Activated naive CD4-positive, alpha-beta T cell treated with anti-CD3 and anti-CD28 coated beads for 36 hours (primary cell): ENCODE measurements around the gene ZNF362. TPM values are rescaled to one million over a fixed set of nuclear protein-coding genes. Genes with fewer than 3 reads are reported as not detected.

ENCODE experiments used
- CTCF ChIA-PET: fragments of 350-600 bp; sonication (Branson Sonifier 250); formaldehyde crosslinking; loops from one replicate; lab custom pipeline; 2021; ENCODE audit warnings: antibody characterized with exemption; lab: Charles Lee
- DNase-seq: peaks from one replicate; pipeline ENCODE4 v3.0.0-alpha.2; 2020
- H3K27ac Mint-ChIP-seq: one replicate; pipeline ENCODE4 v1.8.0; 2021; ENCODE audit warnings: mild to moderate bottlenecking, mixed read lengths
- H3K27me3 Mint-ChIP-seq: one replicate; pipeline ENCODE4 v1.8.0; 2021; ENCODE audit warnings: low read depth, mixed read lengths
- H3K36me3 Mint-ChIP-seq: one replicate; pipeline ENCODE4 v1.8.0; 2021; ENCODE audit warnings: low read depth, mixed read lengths
- H3K4me1 Mint-ChIP-seq: one replicate; pipeline ENCODE4 v1.8.0; 2021; ENCODE audit warnings: low read depth, mixed read lengths
- H3K4me3 Mint-ChIP-seq: one replicate; pipeline ENCODE4 v1.8.0; 2021; ENCODE audit warnings: mild to moderate bottlenecking, moderate library complexity, mixed read lengths
- H3K9me3 Mint-ChIP-seq: one replicate; pipeline ENCODE4 v1.8.0; 2021; ENCODE audit warnings: mixed read lengths
- intact Hi-C: fragments of 100-400 bp; cut with micrococcal nuclease; formaldehyde crosslinking; loops from one replicate; pipeline ENCODE4 v1.15.1; 2023
- total RNA-seq, 2 experiments: library from RNA; stranded (reverse); gene quantifications; one replicate each; pipeline ENCODE4 v1.2.3, GENCODE V29; 2021

Gene ZNF362
- total RNA-seq, 2 experiments from 2014 or later = 8.1 to 8.8 TPM

GRCh38 chr1:33260439-33260838 lies 4.1 kb downstream of the ZNF362 start:
- Mint-ChIP-seq H3K27ac (no peak overlapping the region), H3K9me3 (no peaks in the 10 kb centered on the region)

GRCh38 chr1:33261344-33261743 lies 5.1 kb downstream of the ZNF362 start:
- intact Hi-C loops = no loop called here
- no peaks in the 10 kb centered on the region for H3K9me3 Mint-ChIP-seq
- H3K27me3 Mint-ChIP-seq = no peaks in the 10 kb centered on the region
- CTCF ChIA-PET = no interaction called here
- peaks cover 38% of the 10 kb centered on the region for H3K4me1 Mint-ChIP-seq
- H3K4me3 Mint-ChIP-seq = no peak overlapping the region
- no peak for DNase-seq
- no peak overlapping the region for H3K27ac Mint-ChIP-seq
- peaks cover 1% of the 10 kb centered on the region for H3K36me3 Mint-ChIP-seq

More at GRCh38 chr1:33260439-33260838, 4.1 kb downstream of the ZNF362 start:
- H3K27me3 Mint-ChIP-seq = no peaks in the 10 kb centered on the region
- DNase-seq = no peak
- no peak overlapping the region for H3K4me3 Mint-ChIP-seq
- CTCF ChIA-PET = no interaction called here
- intact Hi-C loops = no loop called here
- peaks cover 38% of the 10 kb centered on the region for H3K4me1 Mint-ChIP-seq
- peaks cover 1% of the 10 kb centered on the region for H3K36me3 Mint-ChIP-seq

GRCh38 chr1:33263890-33264504 lies 7.7 kb downstream of the ZNF362 start:
- CTCF ChIA-PET = no interaction called here
- Mint-ChIP-seq H3K36me3 (no peaks in the 10 kb centered on the region), H3K4me3 (no peak overlapping the region), H3K27me3 (no peaks in the 10 kb centered on the region), H3K9me3 (no peaks in the 10 kb centered on the region), H3K4me1 (peaks cover 26% of the 10 kb centered on the region), H3K27ac (no peak overlapping the region)
- DNase-seq = no peak
- intact Hi-C loops = no loop called here

- CTCF ChIA-PET = no interaction called here
- intact Hi-C loops = no loop called here
- H3K9me3 Mint-ChIP-seq = no peaks in the 10 kb centered on the region
- H3K27me3 Mint-ChIP-seq = no peaks in the 10 kb centered on the region
- peaks cover 13% of the 10 kb centered on the region for H3K4me1 Mint-ChIP-seq
- no peak for DNase-seq
- H3K4me3 Mint-ChIP-seq = no peak overlapping the region
- no peaks in the 10 kb centered on the region for H3K36me3 Mint-ChIP-seq
- no peak overlapping the region for H3K27ac Mint-ChIP-seq
Observed at GRCh38 chr1:33265780-33266605, 9.7 kb downstream of the ZNF362 start.

- no peaks in the 10 kb centered on the region for H3K9me3 Mint-ChIP-seq
- intact Hi-C loops = no loop called here
- H3K36me3 Mint-ChIP-seq = no peaks in the 10 kb centered on the region
- H3K4me3 Mint-ChIP-seq = no peak overlapping the region
- H3K27ac Mint-ChIP-seq = no peak overlapping the region
- no peaks in the 10 kb centered on the region for H3K27me3 Mint-ChIP-seq
- CTCF ChIA-PET = no interaction called here
- DNase-seq = no peak
- peaks cover 11% of the 10 kb centered on the region for H3K4me1 Mint-ChIP-seq
Observed at GRCh38 chr1:33266766-33267165, 10.5 kb downstream of the ZNF362 start.

GRCh38 chr1:33267468-33268205 lies 11.3 kb downstream of the ZNF362 start:
- CTCF ChIA-PET = interaction anchor here (1.2 kb wide), 1 partner anchor 28 kb away, joined by 4 read pairs; no protein-coding TSS in a partner anchor
- no peaks in the 10 kb centered on the region for H3K27me3 Mint-ChIP-seq
- H3K27ac Mint-ChIP-seq = no peak overlapping the region
- H3K9me3 Mint-ChIP-seq = no peaks in the 10 kb centered on the region
- no peaks in the 10 kb centered on the region for H3K36me3 Mint-ChIP-seq
- no peak for DNase-seq
- no peak overlapping the region for H3K4me3 Mint-ChIP-seq
- intact Hi-C loops = no loop called here
- H3K4me1 Mint-ChIP-seq = peaks cover 16% of the 10 kb centered on the region

- CTCF ChIA-PET = interaction anchor here (1.2 kb wide), 1 partner anchor 27 kb away, joined by 4 read pairs; no protein-coding TSS in a partner anchor
- Mint-ChIP-seq H3K4me3 (no peak overlapping the region), H3K36me3 (no peaks in the 10 kb centered on the region), H3K27me3 (no peaks in the 10 kb centered on the region), H3K9me3 (no peaks in the 10 kb centered on the region), H3K27ac (peak overlapping the region; percentile 21), H3K4me1 (peaks cover 22% of the 10 kb centered on the region)
- intact Hi-C loops = no loop called here
- no peak for DNase-seq
Observed at GRCh38 chr1:33268457-33268856, 12.2 kb downstream of the ZNF362 start.

- peaks cover 24% of the 10 kb centered on the region for H3K4me1 Mint-ChIP-seq
- no peaks in the 10 kb centered on the region for H3K36me3 Mint-ChIP-seq
- CTCF ChIA-PET = interaction anchor here (0.6 kb wide), 1 partner anchor 215 kb away, joined by 3 read pairs; no protein-coding TSS in a partner anchor
- intact Hi-C loops = no loop called here
- no peaks in the 10 kb centered on the region for H3K27me3 Mint-ChIP-seq
- no peak for DNase-seq
- H3K27ac Mint-ChIP-seq = no peak overlapping the region
- H3K9me3 Mint-ChIP-seq = no peaks in the 10 kb centered on the region
- H3K4me3 Mint-ChIP-seq = no peak overlapping the region
Observed at GRCh38 chr1:33268927-33269610, 12.8 kb downstream of the ZNF362 start.

- CTCF ChIA-PET = interaction anchor here (0.6 to 1.4 kb wide), 2 partner anchors 28 to 215 kb away, joined by 3 to 4 read pairs; no protein-coding TSS in a partner anchor
- Mint-ChIP-seq H3K27me3 (no peaks in the 10 kb centered on the region), H3K9me3 (no peaks in the 10 kb centered on the region), H3K27ac (no peak overlapping the region), H3K36me3 (no peaks in the 10 kb centered on the region), H3K4me3 (no peak overlapping the region), H3K4me1 (peaks cover 26% of the 10 kb centered on the region)
- DNase-seq = no peak
- intact Hi-C loops = no loop called here
Observed at GRCh38 chr1:33269621-33270020, 13.3 kb downstream of the ZNF362 start.

- DNase-seq = no peak
- Mint-ChIP-seq H3K36me3 (no peaks in the 10 kb centered on the region), H3K27ac (no peak overlapping the region), H3K9me3 (no peaks in the 10 kb centered on the region), H3K4me1 (peaks cover 26% of the 10 kb centered on the region), H3K27me3 (no peaks in the 10 kb centered on the region), H3K4me3 (no peak overlapping the region)
- intact Hi-C loops = no loop called here
- CTCF ChIA-PET = interaction anchor here (0.6 to 1.4 kb wide), 2 partner anchors 28 to 141 kb away, joined by 4 to 5 read pairs; no protein-coding TSS in a partner anchor
Observed at GRCh38 chr1:33270379-33270778, 14.1 kb downstream of the ZNF362 start.

- DNase-seq = no peak
- intact Hi-C loops = no loop called here
- peaks cover 26% of the 10 kb centered on the region for H3K4me1 Mint-ChIP-seq
- no peaks in the 10 kb centered on the region for H3K36me3 Mint-ChIP-seq
- CTCF ChIA-PET = interaction anchor here (1.4 kb wide), 1 partner anchor 27 kb away, joined by 4 read pairs; no protein-coding TSS in a partner anchor
- H3K4me3 Mint-ChIP-seq = no peak overlapping the region
- H3K9me3 Mint-ChIP-seq = no peaks in the 10 kb centered on the region
- no peak overlapping the region for H3K27ac Mint-ChIP-seq
- H3K27me3 Mint-ChIP-seq = no peaks in the 10 kb centered on the region
Observed at GRCh38 chr1:33270808-33271465, 14.6 kb downstream of the ZNF362 start.
